Skeletal muscle satellite cell (primary cell): ENCODE measurements around the gene NEURL1B.

Source experiments
- H3K27me3 ChIP-seq: 2 replicates; pipeline ENCODE4 v1.7.0; 2013; ENCODE audit warnings: low read length; ENCODE audit not compliant: control insufficient read depth, insufficient read depth
- H3K36me3 ChIP-seq: 2 replicates; pipeline ENCODE4 v1.7.0; 2013; ENCODE audit warnings: mild to moderate bottlenecking, control low read depth, low read length; ENCODE audit not compliant: insufficient read depth
- H3K4me1 ChIP-seq: 2 replicates; pipeline ENCODE4 v1.7.0; 2013; ENCODE audit warnings: low read length; ENCODE audit not compliant: control insufficient read depth, insufficient read depth
- H3K4me2 ChIP-seq: 2 replicates; pipeline ENCODE4 v1.7.0; 2013; ENCODE audit warnings: mild to moderate bottlenecking, low read length
- H3K4me3 ChIP-seq: 2 replicates; pipeline ENCODE4 v1.7.0; 2013; ENCODE audit warnings: low read length
- H3K9ac ChIP-seq: 2 replicates; pipeline ENCODE4 v1.7.0; 2013; ENCODE audit warnings: mild to moderate bottlenecking, low read depth, low read length, moderate library complexity
- H3K9me3 ChIP-seq: replicated peaks from 2 replicates; pipeline ENCODE4 v1.7.0; 2013; ENCODE audit warnings: mild to moderate bottlenecking, control low read depth, low read length

The NEURL1B gene

DNA sequence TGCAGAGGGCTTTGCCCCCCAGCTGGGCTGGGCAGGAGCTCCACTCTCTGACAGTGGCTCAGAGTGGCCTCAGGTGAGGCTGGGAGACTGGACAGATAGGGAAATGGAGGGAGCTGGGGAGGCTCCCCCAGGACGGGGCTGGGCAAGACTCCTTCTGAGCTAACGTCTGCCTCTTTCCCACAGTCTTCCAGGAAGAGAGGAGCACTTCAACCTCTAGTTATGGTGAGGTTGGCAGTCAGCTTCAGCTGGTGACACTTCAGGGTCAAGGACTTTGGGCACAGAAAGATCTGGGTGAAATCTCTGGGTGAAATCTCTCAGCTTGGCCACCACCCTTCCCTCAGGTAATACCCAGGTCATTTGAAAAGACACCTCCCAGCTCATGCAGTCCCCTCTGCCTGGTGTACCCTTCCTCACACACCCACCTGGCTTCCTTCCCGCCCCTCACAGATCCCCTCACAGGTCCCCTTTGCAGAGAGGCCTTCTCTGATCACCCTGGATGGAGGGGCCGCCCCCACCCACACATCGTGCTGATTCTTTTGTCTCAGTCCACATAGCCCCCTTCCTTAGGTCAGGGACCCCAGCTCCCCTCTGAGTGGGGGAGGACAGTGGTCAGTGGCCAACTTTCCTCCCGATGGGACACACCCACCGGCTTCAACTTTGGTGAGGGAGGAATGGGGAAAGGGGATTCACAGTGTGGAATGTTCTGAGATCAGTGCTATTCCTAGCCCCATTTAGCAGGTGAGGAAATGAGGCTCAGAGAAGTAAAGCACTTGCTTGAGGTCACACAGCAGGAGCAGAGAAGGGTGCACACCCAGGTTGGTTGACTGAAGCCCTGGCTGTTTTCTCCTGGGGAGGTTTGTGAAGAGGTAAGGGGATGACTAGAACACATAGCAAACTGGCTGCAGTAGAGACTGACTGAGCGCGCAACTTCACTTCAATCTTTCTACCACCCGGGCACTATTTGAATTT lies 15.8 kb upstream of the NEURL1B start:
- Histone ChIP-seq H3K27me3 (peaks cover 50% of the 10 kb centered on the region), H3K9ac (no peak overlapping the region)

DNA sequence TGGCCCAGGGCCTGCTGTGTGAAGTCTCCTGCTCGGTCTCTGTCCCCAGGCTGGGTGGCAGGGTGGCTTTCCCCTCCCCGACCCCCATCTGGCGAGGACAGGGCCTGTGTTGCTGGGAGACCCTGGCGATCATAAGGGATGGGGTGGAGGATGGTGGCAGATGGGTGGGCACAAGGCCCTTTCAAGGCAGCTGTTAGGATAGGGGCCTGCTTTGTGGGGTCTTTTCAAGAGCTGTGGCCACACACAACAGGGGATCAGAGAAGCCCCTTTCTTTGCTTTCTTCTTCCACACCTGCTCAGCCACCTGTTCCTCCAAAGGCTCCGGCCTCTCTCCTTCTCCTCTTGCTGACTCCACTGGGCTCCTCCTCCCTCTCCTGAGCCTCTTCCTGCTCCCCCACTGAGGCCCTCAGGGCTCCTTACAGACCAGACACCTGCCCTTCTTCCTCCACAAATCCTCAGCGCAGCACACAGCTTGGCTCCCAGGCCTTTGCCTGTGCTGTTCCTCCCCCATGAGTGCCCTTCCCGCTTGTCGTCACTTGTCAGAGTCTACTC lies 15.0 kb upstream of the NEURL1B start:
- Histone ChIP-seq H3K9me3 (no peaks in the 10 kb centered on the region), H3K27me3 (peaks cover 50% of the 10 kb centered on the region), H3K4me2 (no peak overlapping the region), H3K4me3 (no peak overlapping the region), H3K4me1 (no peaks in the 10 kb centered on the region), H3K9ac (no peak overlapping the region), H3K36me3 (no peaks in the 10 kb centered on the region)

More for the DNA sequence above, 15.8 kb upstream of the NEURL1B start:
- no peak overlapping the region for H3K4me3 ChIP-seq
- no peak overlapping the region for H3K4me2 ChIP-seq
- H3K4me1 ChIP-seq, result no peaks in the 10 kb centered on the region
- no peaks in the 10 kb centered on the region for H3K9me3 ChIP-seq
- H3K36me3 ChIP-seq, result no peaks in the 10 kb centered on the region

DNA sequence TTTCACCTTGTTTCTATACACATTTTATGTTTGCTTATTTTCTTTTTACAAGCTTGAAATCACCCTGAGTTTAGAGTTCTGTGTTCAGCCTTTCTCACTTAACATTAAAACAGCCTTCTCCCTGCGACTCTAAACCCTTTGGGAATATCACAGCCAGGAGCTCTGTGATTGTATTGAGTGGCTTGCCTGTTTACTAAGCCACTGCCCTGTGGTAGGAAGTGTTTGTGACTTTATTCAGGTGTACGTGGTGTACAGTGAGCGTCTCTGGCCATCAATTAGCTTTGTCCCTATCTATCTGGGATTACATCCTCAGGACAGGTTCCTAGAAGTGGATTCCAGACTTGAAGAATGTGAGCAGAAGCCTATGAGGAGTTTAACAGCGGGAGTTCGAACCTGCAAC lies 11.0 kb upstream of the NEURL1B start:
- Histone ChIP-seq H3K27me3 (peaks cover 55% of the 10 kb centered on the region), H3K36me3 (no peaks in the 10 kb centered on the region), H3K9ac (no peak overlapping the region), H3K4me3 (no peak overlapping the region), H3K4me1 (no peaks in the 10 kb centered on the region), H3K4me2 (no peak overlapping the region), H3K9me3 (no peaks in the 10 kb centered on the region)

- no peaks in the 10 kb centered on the region for H3K9me3 ChIP-seq
- H3K4me1 ChIP-seq, result no peaks in the 10 kb centered on the region
- H3K9ac ChIP-seq, result no peak overlapping the region
- H3K27me3 ChIP-seq, result peaks cover 54% of the 10 kb centered on the region
- no peaks in the 10 kb centered on the region for H3K36me3 ChIP-seq
- H3K4me3 ChIP-seq, result no peak overlapping the region
- H3K4me2 ChIP-seq, result no peak overlapping the region
Measured at GRCh38 chr5:172630482-172630881, 10.6 kb upstream of the NEURL1B start.

DNA sequence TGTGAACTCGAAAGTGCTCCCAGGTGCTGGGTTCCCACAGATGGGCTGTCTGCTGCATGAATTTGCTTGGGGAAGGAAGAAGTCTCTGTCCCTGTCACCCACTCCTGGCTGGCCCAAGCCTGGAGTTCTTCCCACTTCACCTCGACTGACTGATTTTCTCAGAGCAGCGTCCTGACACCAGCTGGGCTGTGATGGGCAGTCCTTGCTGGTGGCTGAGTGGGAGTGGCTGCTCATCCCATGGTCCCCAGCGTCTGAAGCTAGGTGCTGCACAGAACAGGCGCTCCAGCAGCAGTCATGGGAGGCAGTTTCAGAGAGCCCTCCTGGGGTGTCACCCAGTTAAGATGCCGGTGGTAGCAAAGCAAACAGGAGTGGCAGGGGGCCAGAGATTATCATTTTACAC lies 10.1 kb upstream of the NEURL1B start:
- Histone ChIP-seq H3K4me2 (no peak overlapping the region), H3K4me3 (no peak overlapping the region), H3K36me3 (no peaks in the 10 kb centered on the region), H3K9me3 (no peaks in the 10 kb centered on the region), H3K9ac (no peak overlapping the region), H3K27me3 (peaks cover 54% of the 10 kb centered on the region), H3K4me1 (no peaks in the 10 kb centered on the region)

DNA sequence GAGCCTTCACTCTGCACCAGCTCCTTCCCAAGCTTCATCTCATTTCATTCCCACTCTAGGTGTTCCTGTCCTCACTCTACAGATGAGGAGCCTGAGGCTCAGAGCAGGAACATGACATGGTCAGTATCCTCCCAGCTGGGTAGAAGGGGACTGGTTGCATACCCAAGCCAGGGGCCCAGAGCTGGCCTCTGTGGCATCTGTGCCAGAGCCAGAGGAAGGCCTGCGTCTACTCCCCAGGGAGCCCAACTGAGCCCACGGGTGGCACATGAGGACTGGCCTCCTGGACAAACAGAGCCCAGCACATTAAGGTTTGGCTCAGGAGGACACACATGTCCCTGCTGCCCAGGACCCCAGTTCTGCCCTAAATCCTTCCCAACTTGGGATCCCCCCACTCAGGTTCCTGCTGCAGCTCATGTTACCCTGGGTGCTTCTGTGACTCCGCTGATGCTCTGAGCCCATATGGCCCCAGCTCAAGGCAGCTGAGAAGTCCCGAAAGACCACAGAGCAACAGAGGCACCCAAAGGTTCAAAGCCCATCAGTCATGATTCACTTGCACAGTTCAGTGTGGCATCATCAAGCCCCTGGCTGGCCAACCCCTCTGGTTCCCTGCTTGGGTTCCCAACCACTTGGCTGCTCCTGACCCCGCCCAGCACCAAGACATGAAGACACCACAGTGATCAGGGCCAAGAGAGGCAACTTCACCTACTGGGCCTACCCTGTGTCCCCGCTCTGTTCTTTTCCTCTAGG lies 8.5 kb upstream of the NEURL1B start:
- no peaks in the 10 kb centered on the region for H3K9me3 ChIP-seq
- H3K4me2 ChIP-seq, result no peak overlapping the region
- H3K27me3 ChIP-seq, result peaks cover 55% of the 10 kb centered on the region
- H3K36me3 ChIP-seq, result no peaks in the 10 kb centered on the region
- no peak overlapping the region for H3K9ac ChIP-seq
- H3K4me1 ChIP-seq, result no peaks in the 10 kb centered on the region
- no peak overlapping the region for H3K4me3 ChIP-seq

DNA sequence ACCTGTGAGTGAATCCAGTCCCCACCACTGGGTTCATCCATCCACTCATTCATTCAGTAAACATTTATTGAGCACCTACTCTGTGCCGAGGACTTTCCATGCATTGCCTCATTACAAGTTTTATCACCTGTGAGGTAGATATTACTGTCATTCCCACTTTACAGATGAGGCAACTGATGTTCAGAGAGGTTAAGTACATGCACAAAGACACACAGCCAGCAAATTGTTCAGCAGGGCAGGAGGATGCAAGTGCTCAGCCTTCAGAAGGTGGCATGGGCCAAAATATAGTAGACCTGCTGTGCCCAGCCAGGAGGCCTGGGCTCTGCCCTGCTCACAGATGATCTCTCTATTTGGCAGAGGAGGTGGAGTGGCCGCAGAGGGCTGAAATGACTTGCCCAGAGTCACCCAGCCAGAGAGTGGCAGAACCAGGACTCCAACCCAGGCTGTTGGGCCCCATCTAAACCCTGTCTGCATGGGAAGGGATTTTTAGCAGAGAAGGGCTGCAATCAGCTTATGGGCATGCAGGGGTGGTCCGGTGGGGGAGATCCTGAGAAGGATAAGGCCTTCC lies 7.6 kb upstream of the NEURL1B start:
- no peak overlapping the region for H3K4me2 ChIP-seq
- H3K9ac ChIP-seq, result no peak overlapping the region
- H3K36me3 ChIP-seq, result no peaks in the 10 kb centered on the region
- peaks cover 54% of the 10 kb centered on the region for H3K27me3 ChIP-seq
- no peaks in the 10 kb centered on the region for H3K4me1 ChIP-seq
- no peaks in the 10 kb centered on the region for H3K9me3 ChIP-seq
- H3K4me3 ChIP-seq, result no peak overlapping the region

- Histone ChIP-seq H3K4me1 (no peaks in the 10 kb centered on the region), H3K4me2 (no peak overlapping the region), H3K9me3 (no peaks in the 10 kb centered on the region), H3K36me3 (no peaks in the 10 kb centered on the region), H3K27me3 (peaks cover 53% of the 10 kb centered on the region), H3K9ac (no peak overlapping the region), H3K4me3 (no peak overlapping the region)
Measured at GRCh38 chr5:172634106-172634899, 6.8 kb upstream of the NEURL1B start.

DNA sequence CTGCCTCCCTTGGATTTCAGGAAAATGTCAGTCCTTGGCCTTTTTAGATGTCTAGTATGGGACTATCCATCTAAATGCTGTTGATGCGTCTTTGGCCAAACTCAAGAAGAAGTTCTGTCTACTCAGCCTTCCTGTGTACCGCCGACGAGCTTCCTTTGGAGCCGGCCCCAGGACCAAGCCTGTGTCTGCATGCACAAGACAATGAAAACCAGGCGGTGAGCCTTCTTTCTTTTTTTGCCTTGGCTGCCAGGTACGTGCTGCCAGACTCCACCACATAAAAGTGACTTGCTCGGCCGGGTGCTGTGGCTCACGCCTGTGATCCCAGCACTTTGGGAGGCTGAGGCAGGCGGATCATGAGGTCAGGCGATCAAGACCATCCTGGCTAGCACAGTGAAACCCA lies 6.0 kb upstream of the NEURL1B start:
- Histone ChIP-seq H3K9me3 (no peaks in the 10 kb centered on the region), H3K4me2 (no peak overlapping the region), H3K9ac (no peak overlapping the region), H3K4me1 (peaks cover under 1% of the 10 kb centered on the region), H3K4me3 (no peak overlapping the region), H3K36me3 (no peaks in the 10 kb centered on the region), H3K27me3 (peaks cover 51% of the 10 kb centered on the region)

- no peaks in the 10 kb centered on the region for H3K9me3 ChIP-seq
- H3K4me3 ChIP-seq, result no peak overlapping the region
- peaks cover 9% of the 10 kb centered on the region for H3K4me1 ChIP-seq
- no peak overlapping the region for H3K4me2 ChIP-seq
- H3K9ac ChIP-seq, result no peak overlapping the region
- H3K36me3 ChIP-seq, result no peaks in the 10 kb centered on the region
- H3K27me3 ChIP-seq, result peaks cover 36% of the 10 kb centered on the region
Measured at GRCh38 chr5:172636279-172637050, 4.6 kb upstream of the NEURL1B start.
